ENCODE results near the gene GPSM1. TPM values are rescaled to one million over a fixed set of nuclear protein-coding genes. Genes with fewer than 3 reads are reported as not detected.

Gene GPSM1
- total RNA-seq, 1 experiment from 2014 or later, result 26.4 TPM

GRCh38 chr9:136336156-136336870 is 9.0 kb downstream of the GPSM1 start:
- TF ChIP-seq ELF1 (IDR thresholded peaks at IDR 0.05; ENCODE audit: borderline replicate concordance, low read depth) (no peak), CTCF (IDR thresholded peaks at IDR 0.05 in 2 of 3, conservative IDR thresholded peaks at IDR 0.05 in 1 of 3; ENCODE audit: borderline replicate concordance in 1 of 3, insufficient read depth in 1 of 3, low read depth in 2 of 3, low read length in 2 of 3) (no peak), FOSL1 (IDR thresholded peaks at IDR 0.05; ENCODE audit: low read depth) (no peak), SIN3A (IDR thresholded peaks at IDR 0.05; ENCODE audit: low read depth) (no peak), REST (IDR thresholded peaks at IDR 0.05; ENCODE audit: low read depth) (no peak), EZH2 (IDR thresholded peaks at IDR 0.05) (no peak), SRF (IDR thresholded peaks at IDR 0.05; ENCODE audit: low read depth) (no peak), ZBTB33 (IDR thresholded peaks at IDR 0.05; ENCODE audit: extremely low read depth, insufficient replicate concordance, low read length) (no peak), ATF3 (IDR thresholded peaks at IDR 0.05) (no peak), YY1 (IDR thresholded peaks at IDR 0.05; ENCODE audit: extremely low read depth, insufficient replicate concordance, low read depth, low read length) (no peak), POLR2AphosphoS5 (IDR thresholded peaks at IDR 0.05; ENCODE audit: low read depth, low read length) (no peak), CBX3 (IDR thresholded peaks at IDR 0.05; ENCODE audit: low read depth) (no peak), JUND (IDR thresholded peaks at IDR 0.05) (no peak), SP1 (IDR thresholded peaks at IDR 0.05; ENCODE audit: low read depth) (no peak), ZNF274 (IDR thresholded peaks at IDR 0.05; ENCODE audit: low read depth, low read length) (no peak)
- H3K4me2 ChIP-seq (ENCODE audit: low read length), result no peak overlapping the region
- no peak for ATAC-seq
- ChIA-PET RAD21 (ENCODE audit: low non-redundant PET in 1 of 2, low total read pairs in 2 of 2, uncharacterized antibody in 2 of 2, unreplicated experiment in 2 of 2) (no interaction called here), POLR2A (no interaction called here), CTCF (interaction anchor here (2.1 kb wide), 1 partner anchor 9 kb away, joined by 5 read pairs; no protein-coding TSS in a partner anchor)
- H3K9me3 ChIP-seq (ENCODE audit: control insufficient read depth in 1 of 2, insufficient read depth in 1 of 2, low read depth in 1 of 2, low read length in 2 of 2), result no peaks in the 10 kb centered on the region
- H4K20me1 ChIP-seq (ENCODE audit: insufficient read depth), result no peaks in the 10 kb centered on the region
- H3K4me3 ChIP-seq (replicated peaks in 1 of 2; ENCODE audit: low read depth in 1 of 2, low read length in 2 of 2), result no peak overlapping the region
- H3K79me2 ChIP-seq (ENCODE audit: insufficient read depth, low read length), result no peaks in the 10 kb centered on the region
- no peak for DNase-seq (ENCODE audit: low read depth, low spot score)
- no peak overlapping the region for H3K27ac ChIP-seq (ENCODE audit: low read depth, low read length)
- H3K36me3 ChIP-seq (ENCODE audit: control insufficient read depth in 1 of 2, insufficient read depth in 2 of 2, low read length in 2 of 2), result no peaks in the 10 kb centered on the region; a peak in 1 of 4 replicates
- H3K27me3 ChIP-seq (ENCODE audit: insufficient read depth, low read length), result no peaks in the 10 kb centered on the region
- intact Hi-C loops (cut with micrococcal nuclease), result no loop called here
- no TSS peak for BruUV-seq (replicated peaks)
- no peak overlapping the region for H3K9ac ChIP-seq (ENCODE audit: low read length)
- no peak overlapping the region for H2AFZ ChIP-seq (ENCODE audit: low read depth, low read length, poor library complexity, severe bottlenecking)
- H3K4me1 ChIP-seq (ENCODE audit: control insufficient read depth in 1 of 2, insufficient read depth in 2 of 2, low read length in 2 of 2), result no peaks in the 10 kb centered on the region; a peak in 1 of 4 replicates
- H3K9me2 ChIP-seq (ENCODE audit: insufficient read depth), result no peaks in the 10 kb centered on the region

Data from HCT116 (cell line).